NCI-H748 (cell line): Measurements from ENCODE around the gene HOXC10.

Experiments used
- DNase-seq: peaks from one replicate; lab custom pipeline; 2025; ENCODE audit not compliant: unreplicated experiment; lab: John Stamatoyannopoulos, UW

The HOXC10 gene

GRCh38 chr12:54015018-54015931 is 30.3 kb downstream of the HOXC10 start:
- DNase-seq, result no peak

DNA sequence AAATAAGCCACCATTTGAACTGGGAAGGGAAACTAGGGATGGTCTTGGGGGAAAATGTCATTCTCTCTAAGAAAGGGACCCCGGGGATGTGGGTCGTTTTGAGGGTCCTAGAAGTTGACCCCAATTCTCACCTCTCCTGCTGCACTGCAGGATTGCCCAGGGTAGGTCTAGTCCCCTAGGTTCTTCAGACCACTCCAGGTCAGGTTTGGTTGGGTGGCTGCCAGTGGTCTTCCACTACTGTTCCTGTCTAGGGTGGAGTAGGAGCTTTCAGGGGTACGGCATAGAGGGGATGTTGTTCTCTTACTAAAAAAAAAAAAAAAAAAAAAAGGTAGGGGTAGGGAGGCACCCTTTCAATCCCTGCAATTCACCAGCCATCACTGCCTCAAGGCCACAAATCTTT is 31.1 kb downstream of the HOXC10 start:
- DNase-seq, result no peak

DNA sequence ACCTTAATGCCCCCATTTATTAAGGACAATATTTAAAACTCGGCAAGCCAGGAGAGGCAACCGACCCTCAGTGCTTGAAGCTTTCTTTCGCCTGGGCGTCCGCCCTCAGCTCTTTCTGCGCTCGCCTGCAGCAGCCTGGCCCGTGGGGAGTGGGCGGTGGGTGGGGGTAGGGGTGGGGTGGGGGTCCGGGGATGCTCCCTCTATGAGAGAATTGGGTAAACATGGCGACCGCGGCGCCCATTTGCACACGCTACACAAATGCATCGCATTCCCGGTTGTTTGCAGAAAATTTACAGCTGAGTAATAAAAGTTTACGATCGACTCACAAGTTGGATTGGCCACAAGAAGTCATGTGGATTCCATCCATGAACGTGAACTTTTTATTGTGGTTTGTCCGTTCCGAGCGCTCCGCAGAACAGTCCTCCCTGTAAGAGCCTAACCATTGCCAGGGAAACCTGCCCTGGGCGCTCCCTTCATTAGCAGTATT is 31.6 kb downstream of the HOXC10 start:
- DNase-seq, result peak; percentile 88

GRCh38 chr12:54017027-54017788 is 32.3 kb downstream of the HOXC10 start:
- DNase-seq, result peak; percentile 93

- DNase-seq, result peak; percentile 98
These were observed 33.0 kb downstream of the HOXC10 start for GRCh38 chr12:54017878-54018467.

GRCh38 chr12:54018468-54018984 is 33.6 kb downstream of the HOXC10 start:
- DNase-seq, result peak; percentile 46

DNA sequence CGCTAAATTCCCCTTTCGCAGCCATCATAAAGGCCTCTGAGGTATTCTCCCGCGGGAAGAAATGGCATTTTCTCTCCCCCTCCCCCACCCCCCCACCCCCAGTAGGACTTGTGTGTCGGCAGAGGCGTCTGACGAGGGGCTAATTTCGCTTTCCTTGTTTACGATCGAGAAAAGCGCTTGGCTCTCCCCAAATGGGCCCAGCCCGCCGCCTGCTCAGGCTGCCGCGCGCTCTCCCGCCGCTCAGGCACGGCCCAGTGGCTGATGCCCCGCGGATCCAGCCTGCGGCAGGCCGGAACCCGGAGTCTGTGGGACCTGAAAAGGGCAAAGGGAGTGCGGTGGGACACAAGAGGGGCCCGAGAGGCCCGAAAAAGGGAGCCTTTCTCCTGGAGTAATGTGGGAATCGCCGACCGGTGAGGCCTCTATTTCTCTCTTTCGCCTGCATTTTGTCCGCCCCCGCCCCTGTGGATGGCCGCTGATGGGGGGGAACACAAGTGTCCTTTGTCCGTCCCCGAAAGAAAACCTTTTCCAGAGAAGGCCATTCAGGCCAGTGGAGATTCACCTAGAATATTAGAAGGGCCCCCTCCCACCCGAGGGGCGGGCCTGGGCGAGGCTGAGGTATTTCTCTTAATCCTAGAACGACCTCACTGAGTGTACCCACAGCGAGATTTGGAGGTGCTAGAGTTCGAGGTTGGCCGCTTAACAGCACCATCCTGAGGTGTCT is 34.3 kb downstream of the HOXC10 start:
- no peak for DNase-seq

DNA sequence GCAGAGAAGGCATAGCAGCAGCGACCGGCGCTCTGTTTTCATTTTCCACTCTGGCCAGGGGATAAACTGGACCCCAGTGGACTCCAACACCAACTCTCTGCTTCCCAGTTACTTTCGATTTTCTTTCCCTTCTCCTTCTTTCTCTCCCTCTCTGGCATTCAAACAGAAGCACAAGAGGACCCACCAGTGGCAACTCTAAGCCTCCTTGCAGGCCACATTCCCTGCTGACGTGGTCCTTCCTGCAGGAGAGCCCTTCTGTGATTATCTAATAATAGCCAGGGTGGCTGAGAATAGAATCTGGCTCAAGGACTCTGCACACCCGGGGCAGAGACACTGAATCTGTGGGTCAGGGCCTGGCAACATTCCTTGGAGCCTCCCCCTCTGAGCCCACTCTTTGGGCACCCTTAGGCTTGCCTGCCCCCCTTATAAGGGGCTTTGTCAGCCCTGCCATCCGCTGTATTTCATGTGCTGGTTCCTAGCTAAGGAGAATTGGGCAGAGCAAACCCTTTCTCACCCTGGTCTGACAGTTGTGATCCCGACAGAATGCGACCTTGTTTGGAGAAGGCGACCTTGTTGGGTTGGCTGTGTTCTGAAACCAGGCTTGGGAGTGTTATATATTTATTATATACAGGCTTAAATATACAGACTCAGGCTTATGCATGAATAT is 35.1 kb downstream of the HOXC10 start:
- no peak for DNase-seq

- DNase-seq, result no peak
These were observed 35.9 kb downstream of the HOXC10 start for GRCh38 chr12:54020591-54021405.

GRCh38 chr12:54021432-54022013 is 36.6 kb downstream of the HOXC10 start:
- DNase-seq, result no peak

- DNase-seq, result no peak
These were observed 38.3 kb downstream of the HOXC10 start for GRCh38 chr12:54022960-54023884.

GRCh38 chr12:54024127-54024526 is 39.2 kb downstream of the HOXC10 start:
- no peak for DNase-seq

DNA sequence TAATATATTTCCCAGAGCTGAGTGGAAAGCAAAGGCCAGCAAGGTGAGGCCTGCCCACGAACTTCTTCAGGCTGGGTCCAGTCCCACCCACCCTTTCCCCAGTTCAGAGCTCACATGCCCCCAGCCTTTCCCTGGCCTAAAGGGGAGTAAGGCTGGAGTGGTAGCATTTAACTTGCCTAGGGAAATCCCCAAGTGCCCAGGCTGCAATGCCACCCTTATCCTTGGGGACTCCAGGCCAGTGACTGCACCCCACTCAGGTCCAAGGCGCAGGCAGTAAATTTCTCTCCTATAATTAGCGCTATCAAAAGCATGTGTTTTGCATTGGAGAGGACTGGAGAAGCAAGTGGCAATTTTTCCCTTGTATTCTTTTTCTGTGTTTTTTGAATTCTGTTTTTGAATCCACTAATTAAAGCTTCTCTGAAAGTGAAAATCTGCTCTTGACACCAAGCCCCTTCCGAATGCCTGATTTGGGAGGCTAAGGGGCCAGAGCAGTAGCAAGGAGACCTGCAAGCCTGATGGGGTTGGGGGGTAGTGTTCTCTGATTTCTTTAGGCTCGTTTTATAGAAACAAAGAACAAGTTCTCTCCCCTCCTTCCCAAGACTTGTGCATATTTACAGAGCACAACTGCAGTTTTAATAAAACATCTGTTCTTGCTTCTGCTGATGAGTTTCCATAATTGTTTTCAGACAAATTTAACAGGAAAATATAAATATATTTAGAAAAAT is 39.8 kb downstream of the HOXC10 start:
- no peak for DNase-seq

- no peak for DNase-seq
These were observed 40.8 kb downstream of the HOXC10 start for GRCh38 chr12:54025499-54026405.

DNA sequence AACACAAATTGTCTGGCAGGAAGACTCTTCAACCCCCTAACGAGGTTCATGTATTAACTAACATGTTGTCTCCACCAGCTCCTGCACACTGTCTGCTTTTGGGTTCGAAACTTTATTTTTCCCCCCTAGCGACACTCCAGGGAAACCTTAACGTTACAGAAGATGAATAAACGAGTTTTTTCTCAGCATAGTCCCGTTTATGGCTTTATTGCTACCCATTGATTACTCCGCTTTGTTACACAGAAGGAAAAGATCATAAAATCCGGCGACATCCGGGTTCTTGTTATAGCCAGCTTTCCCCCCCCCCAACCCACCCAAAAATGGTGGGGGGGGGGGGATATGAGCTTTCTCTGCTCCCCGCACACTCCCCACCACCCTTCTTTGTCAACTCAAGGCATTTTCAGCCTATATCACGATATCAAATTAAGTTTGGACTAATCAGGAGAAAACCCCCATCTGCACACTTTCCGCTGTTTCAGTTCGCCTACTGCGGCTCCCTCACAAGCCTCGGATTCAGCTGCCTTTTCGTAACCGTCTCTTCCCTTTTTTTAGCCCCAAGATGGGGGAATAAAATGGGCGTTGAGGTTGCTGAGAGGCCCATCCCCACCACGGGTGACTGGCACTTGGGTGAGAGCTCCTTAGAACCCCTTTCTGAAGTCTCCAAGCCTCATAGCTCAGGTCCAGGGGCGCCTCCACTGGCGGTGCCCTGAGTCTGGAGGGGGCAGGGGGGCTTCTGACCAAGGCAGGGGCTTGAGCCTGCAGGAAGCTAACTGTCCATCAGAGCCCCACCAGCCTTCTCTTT is 41.9 kb downstream of the HOXC10 start:
- no peak for DNase-seq
